ENCODE measurements around the gene FAAP100.
"Not testable (repeated sequence)": the region's sequence is repeated elsewhere in the genome, so short reads cannot be mapped to it uniquely, and the experiment has no call there.

Gene FAAP100

GRCh38 chr17:81552244-81553017 lies at the start of gene FAAP100:
FAAP100 (minus strand) TSS chr17:81552353; CDS start chr17:81552330, 23 bp downstream.
- peak; percentile 73 to 78 for DNase-seq (ENCODE audit: low read depth in 2 of 2)

- no peak for DNase-seq (ENCODE audit: low read depth in 2 of 2)
These were observed 49.5 kb upstream of the FAAP100 start for GRCh38 chr17:81601525-81602120.

GRCh38 chr17:81599719-81600486 lies 47.8 kb upstream of the FAAP100 start:
- no peak for DNase-seq (ENCODE audit: low read depth in 2 of 2)

- no peak for DNase-seq (ENCODE audit: low read depth in 2 of 2)
These were observed 41.1 kb upstream of the FAAP100 start for GRCh38 chr17:81593105-81593871.

- no peak for DNase-seq (ENCODE audit: low read depth in 2 of 2)
These were observed 39.8 kb upstream of the FAAP100 start for GRCh38 chr17:81591971-81592370.

- no peak for DNase-seq (ENCODE audit: low read depth in 2 of 2)
These were observed 38.0 kb upstream of the FAAP100 start for GRCh38 chr17:81590121-81590520.

GRCh38 chr17:81589612-81590011 lies 37.5 kb upstream of the FAAP100 start:
- DNase-seq (ENCODE audit: low read depth in 2 of 2), result no peak

GRCh38 chr17:81586096-81586495 lies 33.9 kb upstream of the FAAP100 start:
- no peak for DNase-seq (ENCODE audit: low read depth in 2 of 2)

- DNase-seq (ENCODE audit: low read depth in 2 of 2), result not testable (repeated sequence)
These were observed 32.6 kb upstream of the FAAP100 start for GRCh38 chr17:81584771-81585170.

GRCh38 chr17:81583589-81584342 lies 31.6 kb upstream of the FAAP100 start:
- DNase-seq (ENCODE audit: low read depth in 2 of 2), result no peak

- DNase-seq (ENCODE audit: low read depth in 2 of 2), result no peak
These were observed 30.6 kb upstream of the FAAP100 start for GRCh38 chr17:81582749-81583148.

GRCh38 chr17:81582341-81582740 lies 30.2 kb upstream of the FAAP100 start:
- no peak for DNase-seq (ENCODE audit: low read depth in 2 of 2)

- no peak for DNase-seq (ENCODE audit: low read depth in 2 of 2)
These were observed 29.6 kb upstream of the FAAP100 start for GRCh38 chr17:81581758-81582157.

- no peak for DNase-seq (ENCODE audit: low read depth in 2 of 2)
These were observed 28.3 kb upstream of the FAAP100 start for GRCh38 chr17:81580481-81580880.

- no peak for DNase-seq (ENCODE audit: low read depth in 2 of 2)
These were observed 27.7 kb upstream of the FAAP100 start for GRCh38 chr17:81579821-81580321.

GRCh38 chr17:81579298-81579697 lies 27.1 kb upstream of the FAAP100 start:
- DNase-seq (ENCODE audit: low read depth in 2 of 2), result no peak

- DNase-seq (ENCODE audit: low read depth in 2 of 2), result no peak
These were observed 26.5 kb upstream of the FAAP100 start for GRCh38 chr17:81578561-81579225.

GRCh38 chr17:81578038-81578441 lies 25.9 kb upstream of the FAAP100 start:
- DNase-seq (ENCODE audit: low read depth in 2 of 2), result no peak

- no peak for DNase-seq (ENCODE audit: low read depth in 2 of 2)
These were observed 25.3 kb upstream of the FAAP100 start for GRCh38 chr17:81577278-81578000.

Measured in stimulated activated CD8-positive, alpha-beta memory T cell treated with anti-CD3 and anti-CD28 coated beads, Interleukin-2, amount 100 ng/mL, for 48 hours (primary cell).